IPS-11a (cell line): Measurements from ENCODE around the gene HOXA5.

ENCODE experiments used
- H3K4me3 ChIP-seq: one replicate; pipeline ENCODE4 v1.5.1; 2013; ENCODE audit warnings: low read depth, low read length, control low read depth

The HOXA5 gene

DNA sequence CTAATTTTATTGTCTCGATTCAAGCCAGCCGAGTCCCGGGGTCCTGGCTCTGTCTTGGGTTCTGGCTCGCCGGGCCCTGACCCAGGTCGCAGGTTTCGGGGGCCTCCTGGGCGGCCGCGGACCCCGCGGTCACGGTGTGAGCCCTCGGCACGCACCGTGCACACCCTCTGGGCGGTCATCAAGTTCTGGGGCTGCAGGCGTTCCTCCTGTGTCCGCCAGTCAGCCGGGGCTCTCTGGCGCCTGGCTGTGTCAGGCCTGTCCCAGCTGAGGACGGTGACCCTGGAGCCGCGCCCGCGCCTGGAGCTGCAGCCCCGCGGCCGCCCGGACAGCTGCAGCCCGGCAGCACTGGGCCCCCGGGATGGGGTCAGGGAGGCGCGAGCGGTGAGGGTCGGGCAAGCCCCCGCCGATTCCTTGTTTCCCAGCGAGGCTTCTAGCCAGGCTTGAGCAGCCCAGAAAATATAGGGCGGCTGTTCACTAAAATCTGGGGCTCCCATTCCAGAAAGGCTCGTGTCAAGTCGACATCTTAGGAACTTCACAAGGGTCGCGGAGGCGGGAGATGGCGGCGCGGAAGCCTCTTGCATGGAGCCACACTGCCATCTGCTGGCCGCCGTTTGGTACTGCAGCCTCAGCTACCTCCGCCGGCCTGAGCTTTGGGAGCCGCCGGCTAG is 17.2 kb upstream of the HOXA5 start:
- no peak overlapping the region for H3K4me3 ChIP-seq

DNA sequence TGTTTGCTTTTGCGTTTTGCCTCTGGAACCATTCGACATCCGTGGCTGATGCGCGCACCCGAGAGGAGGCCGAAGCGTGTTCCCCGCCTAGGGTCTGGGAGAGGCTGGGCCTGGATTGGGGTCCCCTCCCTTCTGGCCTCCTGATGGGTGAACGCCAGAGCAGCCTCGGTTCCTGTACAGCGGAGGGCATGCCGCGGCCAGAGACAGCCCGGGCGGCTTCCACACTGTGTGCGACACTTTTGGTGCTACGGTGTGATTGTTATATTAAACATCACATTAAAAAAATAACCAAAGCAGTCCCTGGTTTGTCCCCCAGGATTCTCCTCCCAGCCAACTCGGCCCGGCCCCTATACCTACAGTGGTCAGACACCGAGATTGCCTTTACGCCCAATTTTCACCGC is 16.7 kb upstream of the HOXA5 start:
- no peak overlapping the region for H3K4me3 ChIP-seq

DNA sequence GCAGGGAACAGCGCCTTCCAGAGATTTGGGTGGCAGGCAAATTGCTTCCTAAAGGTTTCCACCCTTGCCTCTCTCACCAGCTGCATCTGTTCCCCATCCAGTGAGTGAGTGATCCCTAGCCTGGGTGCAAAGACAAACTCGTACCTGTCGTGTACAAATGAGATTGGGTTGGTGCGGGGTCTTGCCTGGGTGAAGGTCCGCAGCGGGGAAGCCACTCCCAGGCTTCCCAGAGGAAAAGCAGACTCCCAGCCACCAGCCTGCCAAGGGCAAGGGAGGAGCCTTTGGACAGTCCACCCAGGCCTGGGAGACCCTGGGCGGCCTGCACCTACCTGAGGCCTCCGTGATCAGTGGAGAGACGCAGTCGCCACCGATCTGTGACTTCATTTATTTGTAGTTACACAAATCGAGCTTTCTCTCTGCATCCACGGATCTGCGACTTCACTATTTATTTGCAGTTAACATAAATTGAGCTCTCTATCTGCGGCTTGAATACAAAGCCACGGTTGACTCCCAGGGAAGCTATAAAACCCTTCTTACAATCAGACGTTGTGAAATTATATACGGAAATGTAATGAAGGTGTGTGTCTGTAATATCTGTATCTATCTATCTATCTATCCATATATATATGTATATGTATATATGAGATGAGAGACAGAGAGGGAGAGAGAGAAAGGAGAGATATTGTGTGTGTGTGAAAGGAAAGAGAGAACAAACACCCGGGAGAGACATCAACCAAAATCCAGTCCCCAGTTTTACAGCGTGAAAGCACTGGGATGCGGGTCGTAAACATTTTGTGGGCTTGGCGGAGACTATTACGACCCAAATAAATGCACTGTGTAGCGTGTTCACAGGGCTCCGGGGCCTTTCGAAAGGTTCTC is 16.0 kb upstream of the HOXA5 start:
- H3K4me3 ChIP-seq = no peak overlapping the region

DNA sequence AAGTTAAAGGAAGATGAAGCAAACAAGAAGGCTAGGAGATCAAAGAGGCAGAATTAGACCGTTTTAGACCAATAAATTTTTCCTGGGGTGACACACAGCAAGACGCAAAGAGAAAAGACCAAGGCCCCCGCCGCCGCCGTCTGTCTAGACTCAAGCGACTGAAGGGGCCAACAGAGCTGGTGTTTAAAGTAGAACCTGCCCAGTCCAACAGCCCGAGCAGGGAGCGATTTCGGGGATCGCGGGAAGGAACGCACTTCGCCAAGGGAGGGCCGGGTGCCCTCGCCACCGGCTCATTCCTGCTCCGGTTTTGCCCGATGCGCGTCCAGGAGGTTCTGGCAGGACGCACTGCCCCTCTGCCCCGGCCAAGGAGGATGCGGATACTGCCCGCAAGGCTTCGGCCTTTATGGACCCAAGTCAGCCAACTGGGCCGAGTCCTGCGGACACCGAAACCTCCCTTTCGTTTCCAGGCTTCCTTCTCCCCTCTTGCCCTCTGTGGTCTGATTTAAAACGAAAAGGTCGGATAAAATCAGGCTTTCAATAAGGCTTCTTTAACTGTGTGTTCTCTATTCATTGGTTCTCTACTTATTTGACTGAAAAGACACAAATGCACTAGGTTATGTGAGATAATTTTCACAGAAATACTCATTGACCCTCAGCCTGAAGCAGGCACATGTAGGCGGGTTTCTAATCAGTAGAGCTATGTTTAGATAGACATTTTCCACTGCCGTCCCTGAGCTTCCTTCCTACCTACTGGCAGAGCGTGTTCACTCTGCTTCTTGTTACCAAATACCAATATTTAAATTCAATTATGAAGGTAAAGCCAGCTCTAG is 15.2 kb upstream of the HOXA5 start:
- no peak overlapping the region for H3K4me3 ChIP-seq

DNA sequence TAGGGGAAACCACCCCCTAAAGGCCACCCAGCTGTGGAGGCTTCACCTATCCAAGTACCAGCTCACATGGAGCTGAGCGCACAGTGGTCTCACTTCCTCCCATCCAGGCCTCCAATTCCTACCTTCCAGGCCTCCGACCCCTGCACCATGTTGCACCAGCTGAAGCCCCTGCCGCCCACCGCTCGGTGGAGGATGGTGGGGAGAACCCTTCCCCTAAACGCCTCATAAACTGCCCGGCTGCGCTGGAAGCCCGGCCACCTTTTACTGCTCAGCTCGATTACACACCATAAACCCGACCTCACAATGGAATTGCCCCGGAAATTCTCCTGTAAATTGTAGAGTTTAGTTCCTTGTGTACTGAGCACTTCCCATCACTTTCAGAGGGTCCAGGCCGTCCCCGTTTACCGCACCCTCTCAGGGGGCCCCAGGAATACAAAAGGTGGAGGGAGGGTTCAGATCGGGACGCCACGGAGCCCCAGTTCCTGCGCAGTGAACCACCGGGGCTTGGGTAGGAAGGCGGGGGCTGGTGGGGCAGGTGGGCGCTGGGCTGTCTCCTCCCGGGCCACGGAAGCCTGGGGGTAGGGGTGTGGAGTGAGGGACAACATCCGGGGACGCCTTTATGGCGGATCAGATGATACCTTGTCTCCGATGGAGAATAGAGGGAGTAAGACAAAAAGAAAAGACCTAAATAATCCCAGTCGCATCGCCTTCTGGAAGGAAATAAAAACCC is 14.4 kb upstream of the HOXA5 start:
- no peak overlapping the region for H3K4me3 ChIP-seq

DNA sequence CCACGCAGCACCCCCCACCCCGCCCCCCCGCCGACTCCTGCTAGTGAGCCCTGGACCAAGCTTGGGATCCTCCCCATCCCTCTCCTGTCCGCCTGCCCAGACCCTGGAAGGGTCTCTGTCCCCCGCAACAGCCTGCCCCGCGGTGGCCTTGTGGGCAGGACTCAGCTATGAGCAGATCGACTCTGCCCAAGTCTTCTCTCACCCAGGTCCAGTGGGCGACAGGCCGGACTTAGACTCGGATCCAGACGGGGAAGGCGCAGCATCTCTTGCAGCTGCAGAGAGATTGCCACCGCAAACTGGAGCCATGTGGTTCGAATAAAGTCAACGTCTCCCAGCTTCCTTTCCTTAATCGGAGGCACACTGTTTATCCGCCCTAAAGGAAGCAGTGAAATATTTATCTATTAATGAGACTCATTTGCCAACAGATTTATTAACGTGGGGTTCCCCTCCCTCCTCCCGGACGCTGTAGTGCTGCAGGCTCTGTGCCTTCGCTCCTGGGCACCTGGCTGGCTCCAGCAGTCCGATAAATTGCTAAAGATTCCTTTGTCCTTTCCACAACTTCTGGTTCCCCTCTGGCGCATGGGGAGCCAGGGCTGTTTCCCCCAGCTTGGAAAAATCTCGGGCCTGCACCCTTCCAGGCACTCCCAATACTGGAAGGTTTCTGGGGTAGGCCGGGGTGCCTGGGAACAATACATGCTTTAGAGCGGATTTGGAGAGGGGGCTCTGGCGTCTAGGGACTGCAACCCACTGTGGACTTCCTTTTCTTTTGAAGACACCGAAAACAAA is 13.6 kb upstream of the HOXA5 start:
- no peak overlapping the region for H3K4me3 ChIP-seq

DNA sequence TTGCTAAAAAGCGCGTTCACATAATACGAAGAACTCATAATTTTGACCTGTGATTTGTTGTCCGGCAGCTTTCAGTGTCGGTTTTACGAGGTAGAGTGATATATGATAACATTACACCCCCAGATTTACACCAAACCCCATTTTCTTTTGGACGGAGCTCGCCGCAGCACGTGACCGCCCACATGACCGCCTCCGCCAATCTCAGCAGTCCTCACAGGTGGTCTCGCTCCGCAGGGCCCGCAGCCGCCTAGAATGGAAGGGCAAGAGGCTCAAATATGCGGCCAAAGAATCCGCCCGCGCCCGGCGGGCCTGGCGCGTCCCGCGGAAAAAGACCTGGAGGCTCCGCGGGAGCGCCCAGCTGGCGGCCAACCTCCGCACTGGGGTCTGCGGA is 13.0 kb upstream of the HOXA5 start, which contains the start of gene HOXA7:
Gene HOXA7, minus strand, starts transcription at position 168 of the 391 bp plus-strand sequence. Its CDS starts 130 bp downstream, at position 38.
- peak within 1 kb of the TSS; percentile 27 for H3K4me3 ChIP-seq

DNA sequence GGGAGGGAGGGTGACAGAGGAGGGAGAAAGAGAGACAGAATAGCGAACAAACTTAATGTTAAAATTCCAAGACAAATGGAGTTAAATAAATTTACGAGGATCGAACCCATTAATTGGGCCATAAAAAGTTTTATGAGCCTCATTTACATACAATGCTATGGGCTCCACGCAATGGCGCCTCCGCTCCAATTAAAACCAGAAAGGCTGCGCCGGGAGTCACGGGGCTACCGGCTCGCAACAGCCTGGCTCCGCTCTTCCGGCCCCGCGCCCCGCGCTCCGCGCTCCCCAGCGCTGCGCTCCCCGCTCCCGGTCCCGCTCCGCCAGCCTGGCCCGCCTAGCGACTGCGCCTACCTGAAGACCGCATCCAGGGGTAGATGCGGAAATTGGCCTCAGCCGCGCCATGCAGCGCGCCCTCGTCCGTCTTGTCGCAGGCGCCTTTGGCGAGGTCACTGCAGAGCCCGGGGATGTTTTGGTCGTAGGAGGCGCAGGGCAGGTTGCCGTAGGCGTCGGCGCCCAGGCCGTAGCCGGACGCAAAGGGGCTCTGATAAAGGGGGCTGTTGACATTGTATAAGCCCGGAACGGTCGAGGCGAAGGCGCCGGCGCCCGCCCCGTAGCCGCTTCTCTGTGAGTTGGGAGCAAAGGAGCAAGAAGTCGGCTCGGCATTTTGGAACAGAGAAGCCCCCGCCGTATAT is 12.5 kb upstream of the HOXA5 start:
- H3K4me3 ChIP-seq = peak overlapping the region; percentile 27

DNA sequence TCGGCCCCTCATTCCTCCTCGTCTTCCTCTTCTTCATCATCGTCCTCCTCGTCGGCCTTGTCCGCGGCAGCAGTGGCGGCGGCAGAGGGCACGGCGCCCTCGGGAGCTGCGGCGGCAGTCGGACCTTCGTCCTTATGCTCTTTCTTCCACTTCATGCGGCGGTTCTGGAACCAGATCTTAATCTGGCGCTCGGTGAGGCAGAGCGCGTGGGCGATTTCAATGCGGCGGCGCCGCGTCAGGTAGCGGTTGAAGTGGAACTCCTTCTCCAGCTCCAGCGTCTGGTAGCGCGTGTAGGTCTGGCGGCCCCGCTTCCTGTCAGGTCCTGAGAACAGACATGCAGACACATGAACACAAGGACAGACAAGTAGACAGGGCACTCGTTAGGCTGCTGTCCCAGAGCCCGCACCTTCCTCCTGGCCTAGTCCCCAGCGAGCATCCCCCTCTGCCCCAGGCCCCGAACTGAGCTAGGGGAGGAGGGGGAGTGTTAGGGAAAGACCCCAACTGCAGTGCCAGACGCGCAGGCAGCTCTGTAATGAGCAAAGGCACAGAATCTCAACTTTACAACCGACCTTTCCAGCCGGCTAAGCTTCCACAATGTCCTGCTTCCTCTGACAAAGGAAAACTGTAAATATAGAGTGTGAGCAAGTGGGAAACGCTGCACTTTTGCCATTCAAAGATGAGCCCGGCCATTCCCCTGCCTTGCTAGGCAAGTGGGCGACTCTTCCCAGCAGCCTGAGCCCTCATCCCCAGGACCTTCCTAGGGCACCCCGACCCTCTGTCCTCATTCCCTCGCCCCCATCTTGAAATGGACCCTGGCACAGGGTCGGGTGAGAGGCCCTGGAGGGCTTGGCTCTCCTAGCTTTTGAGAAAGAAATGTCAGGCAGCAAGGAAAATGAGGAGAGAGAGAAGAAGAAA is 11.7 kb upstream of the HOXA5 start:
- no peak overlapping the region for H3K4me3 ChIP-seq

DNA sequence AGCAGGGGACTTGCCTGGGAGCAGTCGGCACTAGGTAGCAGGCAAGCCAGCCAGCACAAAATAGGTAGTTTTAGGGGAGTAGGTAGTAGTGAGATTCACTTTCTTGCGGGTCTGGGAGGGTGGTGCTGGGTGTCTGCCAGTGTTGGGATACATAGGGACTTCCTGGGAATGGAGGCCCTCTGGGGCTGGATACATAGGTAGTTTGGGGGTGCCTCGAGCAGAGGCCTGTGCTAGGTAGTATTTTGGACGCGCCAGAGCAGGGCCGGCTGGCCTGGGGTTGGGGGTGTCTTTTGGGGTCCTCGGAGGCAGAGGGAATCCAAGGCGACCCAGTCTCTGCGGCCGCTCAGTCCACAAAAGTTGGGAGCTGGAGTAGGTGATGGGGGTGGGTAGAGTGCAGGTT is 10.9 kb upstream of the HOXA5 start:
- no peak overlapping the region for H3K4me3 ChIP-seq

DNA sequence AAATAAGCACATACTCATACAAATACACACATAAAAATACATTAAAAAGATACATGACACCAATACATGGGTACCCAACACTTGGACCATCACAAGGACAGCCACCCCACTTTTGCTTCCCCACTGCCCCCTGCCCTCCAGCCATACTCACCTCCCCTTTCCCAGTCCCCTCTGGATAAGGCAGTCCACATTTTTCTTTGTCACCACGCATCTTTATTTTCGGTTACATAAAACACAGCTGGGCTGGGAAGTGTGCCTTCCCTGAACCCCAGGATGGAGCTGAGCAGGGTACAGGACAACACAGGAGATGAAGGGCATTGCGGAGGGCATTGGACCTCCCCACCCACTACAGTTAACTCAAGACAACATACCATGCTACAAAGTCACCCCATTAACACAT is 10.0 kb upstream of the HOXA5 start:
- H3K4me3 ChIP-seq = no peak overlapping the region

DNA sequence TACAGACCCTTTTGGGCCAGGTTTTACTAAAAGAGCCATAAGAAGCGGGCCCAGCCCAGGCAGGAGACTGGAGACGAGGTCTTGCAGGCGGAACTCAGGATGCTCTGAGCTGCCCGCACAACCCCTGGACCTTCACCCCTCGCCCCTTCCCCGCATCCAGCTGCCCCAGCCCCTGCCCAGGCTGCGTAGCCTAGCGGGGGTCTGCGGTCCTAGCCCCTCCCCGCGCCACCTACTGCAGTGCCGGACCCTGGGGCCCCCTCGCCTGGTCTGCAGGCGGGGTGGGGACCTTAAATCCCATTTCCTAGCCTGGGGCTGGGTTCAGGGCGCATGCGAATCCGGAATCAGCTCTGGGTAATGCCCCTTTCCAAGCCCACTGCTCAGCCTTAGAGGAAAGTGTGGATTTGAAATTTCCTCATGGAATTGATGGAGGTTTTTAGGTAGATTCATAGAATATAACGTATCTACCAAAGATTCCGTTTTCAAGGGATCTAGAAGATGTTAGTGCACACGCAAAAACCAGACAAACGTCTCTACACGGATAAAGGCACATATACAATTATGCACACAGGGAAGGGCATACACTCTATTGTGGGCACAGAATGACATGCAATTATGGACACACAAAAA is 9.4 kb upstream of the HOXA5 start:
- H3K4me3 ChIP-seq = no peak overlapping the region

DNA sequence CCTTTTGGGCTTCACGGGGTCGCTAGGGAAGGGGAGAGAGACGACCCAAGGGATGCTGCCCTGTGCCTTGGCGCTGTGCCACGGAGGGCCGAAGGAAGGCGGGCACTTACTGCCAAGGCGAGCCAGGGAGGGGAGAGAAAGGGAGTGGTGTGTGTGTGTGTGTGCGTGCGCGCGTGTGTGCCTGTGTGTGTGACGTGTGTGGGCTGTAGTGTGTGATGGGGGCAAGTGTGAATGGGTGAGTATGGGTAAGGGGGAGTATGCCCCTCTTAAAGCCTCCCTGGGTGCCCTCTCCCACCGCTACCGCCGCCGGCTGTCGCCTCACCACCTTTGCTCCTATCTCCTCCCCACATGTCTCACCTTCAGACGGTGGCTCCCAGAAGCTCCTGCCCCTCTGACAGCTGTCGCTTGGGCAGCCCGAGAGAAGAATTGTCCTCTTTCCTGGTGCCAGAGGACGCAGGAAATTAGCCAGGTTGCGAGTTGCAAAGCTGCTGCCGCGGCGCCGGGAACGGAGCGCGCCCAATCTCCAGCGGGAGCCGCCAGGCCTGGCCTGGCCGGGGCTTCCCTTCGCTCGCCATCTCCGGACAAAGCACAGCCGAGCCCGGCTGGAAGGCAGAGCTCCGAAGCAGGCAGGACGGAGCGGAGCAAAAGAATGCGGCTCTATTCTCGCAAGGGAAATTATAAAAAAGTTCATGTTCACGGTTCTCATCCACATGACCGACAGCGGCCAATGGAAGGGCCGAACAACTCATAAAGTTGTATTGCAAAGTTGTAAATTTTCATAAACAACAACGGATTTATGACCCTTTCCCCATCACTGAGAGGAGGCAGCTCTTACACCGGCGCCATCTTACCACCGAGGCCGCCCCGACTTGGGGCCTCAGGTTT is 8.7 kb upstream of the HOXA5 start, which contains the start of gene HOXA3:
Gene HOXA3, minus strand, starts transcription at position 653 of the 885 bp plus-strand sequence. CDS start 41,943 bp downstream, outside the sequence.
- H3K4me3 ChIP-seq = no peak within 1 kb of the TSS

DNA sequence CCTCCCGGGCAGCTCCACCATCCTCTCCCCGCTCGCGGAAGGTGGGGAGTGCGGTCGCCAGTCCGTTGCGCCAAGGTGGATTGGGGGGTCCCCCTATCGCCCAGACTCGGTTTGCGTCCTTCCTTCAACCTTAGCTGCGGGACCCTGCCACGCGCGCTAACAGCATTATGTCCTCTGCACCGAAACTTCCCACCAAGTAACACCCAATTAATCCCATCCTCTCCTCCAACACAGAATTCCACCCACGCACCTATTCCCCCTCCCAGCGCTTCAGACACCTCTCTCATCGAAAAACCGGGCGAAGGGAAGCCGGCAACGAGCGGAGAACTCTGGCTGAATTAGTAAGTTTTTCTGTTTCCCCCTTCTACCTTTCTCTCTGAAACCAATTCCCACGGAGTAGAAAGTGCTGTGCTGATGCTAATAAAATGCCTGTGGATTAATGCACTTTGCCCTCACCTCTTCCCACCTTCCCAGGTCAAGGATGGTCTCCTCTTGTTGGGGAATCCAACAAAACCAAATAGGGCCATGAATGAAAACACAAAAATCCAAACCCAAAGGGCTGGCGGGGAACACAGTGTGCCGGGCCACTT is 8.0 kb upstream of the HOXA5 start:
- no peak overlapping the region for H3K4me3 ChIP-seq

DNA sequence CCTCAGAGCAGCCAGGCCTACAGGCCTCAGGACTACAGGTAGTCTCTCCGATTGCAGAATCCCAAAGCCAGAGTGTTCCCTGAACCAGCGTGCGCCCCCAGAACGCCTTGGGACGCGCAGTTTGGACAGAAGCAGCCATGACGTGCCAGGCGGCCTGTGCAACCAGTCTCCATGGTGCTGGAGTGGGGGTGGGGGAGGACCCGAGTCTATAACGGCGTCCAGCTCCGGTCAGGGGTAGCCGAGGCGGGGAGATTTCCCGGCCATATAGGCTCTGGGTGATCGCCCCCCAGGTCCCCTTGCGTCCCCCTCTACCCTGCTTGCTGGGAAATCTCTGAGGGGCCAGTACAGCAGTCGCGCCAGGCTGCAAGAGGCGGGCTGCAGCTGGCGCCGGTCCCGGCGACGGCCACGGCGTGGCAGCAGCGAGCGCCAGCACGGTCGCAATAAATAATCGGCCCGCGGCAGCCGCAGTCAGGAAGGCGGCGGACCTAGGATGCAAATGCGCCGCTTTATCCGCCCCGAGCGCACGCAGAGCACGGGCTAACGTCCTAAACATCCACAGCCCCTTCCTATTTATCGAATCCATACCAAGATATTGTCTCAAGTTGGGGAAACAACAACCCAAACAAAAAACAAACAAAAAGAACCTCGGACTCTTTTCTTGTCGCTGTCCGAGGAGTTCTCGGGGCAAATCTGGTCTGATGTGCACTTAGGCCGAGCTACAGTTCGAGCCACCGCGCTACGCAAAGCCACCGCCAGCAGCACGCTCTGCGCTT is 7.3 kb upstream of the HOXA5 start:
- H3K4me3 ChIP-seq = no peak overlapping the region
